H9 (cell line): ENCODE data around the gene CFAP99. TPM values are rescaled to one million over a fixed set of nuclear protein-coding genes. Genes with fewer than 3 reads are reported as not detected.

Experiments
- DNase-seq: peaks from one replicate; pipeline ENCODE4 v3.0.0-alpha.2; 2017
- H2AFZ ChIP-seq: one replicate; pipeline ENCODE4 v1.6.1; 2013; ENCODE audit warnings: mild to moderate bottlenecking, low read length, control low read depth, moderate library complexity
- H2AK5ac ChIP-seq: 2 replicates; pipeline ENCODE4 v1.6.1; 2013; ENCODE audit warnings: low read length, control low read depth, mixed read lengths; ENCODE audit not compliant: insufficient read length
- H2BK120ac ChIP-seq: one replicate; pipeline ENCODE4 v1.6.1; 2013; ENCODE audit warnings: low read depth, mild to moderate bottlenecking, low read length, control low read depth, inconsistent platforms; ENCODE audit not compliant: poor library complexity, severe bottlenecking
- H2BK12ac ChIP-seq: 2 replicates; pipeline ENCODE4 v1.6.1; 2013; ENCODE audit warnings: low read length, control low read depth, mixed read lengths, low read depth; ENCODE audit not compliant: insufficient read length
- H2BK15ac ChIP-seq: 2 replicates; pipeline ENCODE4 v1.6.1; 2013; ENCODE audit warnings: low read depth, low read length, control low read depth
- H2BK20ac ChIP-seq: one replicate; pipeline ENCODE4 v1.6.1; 2013; ENCODE audit warnings: low read depth, mild to moderate bottlenecking, low read length, control low read depth, inconsistent platforms; ENCODE audit not compliant: poor library complexity, severe bottlenecking
- H2BK5ac ChIP-seq: 2 replicates; pipeline ENCODE4 v1.6.1; 2013; ENCODE audit warnings: low read length, control low read depth, mixed read lengths; ENCODE audit not compliant: insufficient read length
- H3K14ac ChIP-seq: 2 replicates; pipeline ENCODE4 v1.6.1; 2013; ENCODE audit warnings: low read length, control low read depth; ENCODE audit not compliant: insufficient read depth
- H3K18ac ChIP-seq: 2 replicates; pipeline ENCODE4 v1.6.1; 2013; ENCODE audit warnings: low read depth, mild to moderate bottlenecking, mixed read lengths, low read length, control low read depth; ENCODE audit not compliant: insufficient read length
- H3K23ac ChIP-seq: 2 replicates; pipeline ENCODE4 v1.6.1; 2013; ENCODE audit warnings: low read length, control low read depth, mixed read lengths, low read depth; ENCODE audit not compliant: insufficient read length
- H3K23me2 ChIP-seq: 2 replicates; pipeline ENCODE4 v1.6.1; 2013; ENCODE audit warnings: low read depth, mild to moderate bottlenecking, mixed read lengths, low read length, control low read depth; ENCODE audit not compliant: insufficient read length, poor library complexity, severe bottlenecking
- H3K27ac ChIP-seq: 2 replicates; pipeline ENCODE4 v1.5.1; 2013; ENCODE audit warnings: low read length, control low read depth, mixed read lengths, low read depth; ENCODE audit not compliant: insufficient read length
- H3K27me3 ChIP-seq: 2 replicates; pipeline ENCODE4 v1.6.1; 2013; ENCODE audit warnings: low read length, control low read depth, inconsistent platforms; ENCODE audit not compliant: insufficient read depth
- H3K4ac ChIP-seq: 2 replicates; pipeline ENCODE4 v1.6.1; 2013; ENCODE audit warnings: low read depth, mild to moderate bottlenecking, control low read depth, inconsistent platforms, low read length, moderate library complexity
- H3K4me1 ChIP-seq: 2 replicates; pipeline ENCODE4 v1.6.1; 2013; ENCODE audit warnings: low read length, control low read depth, inconsistent platforms; ENCODE audit not compliant: insufficient read depth
- H3K4me2 ChIP-seq: 2 replicates; pipeline ENCODE4 v1.6.1; 2013; ENCODE audit warnings: low read length, control low read depth, mixed read lengths; ENCODE audit not compliant: insufficient read length, insufficient read depth
- H3K56ac ChIP-seq: 2 replicates; pipeline ENCODE4 v1.6.1; 2013; ENCODE audit warnings: low read depth, mild to moderate bottlenecking, mixed read lengths, low read length, control low read depth; ENCODE audit not compliant: insufficient read length
- H3K79me1 ChIP-seq: 2 replicates; pipeline ENCODE4 v1.6.1; 2013; ENCODE audit warnings: low read depth, mild to moderate bottlenecking, moderate library complexity, low read length, control low read depth, inconsistent platforms; ENCODE audit not compliant: insufficient read depth, poor library complexity, severe bottlenecking
- H3K79me2 ChIP-seq: 2 replicates; pipeline ENCODE4 v1.6.1; 2013; ENCODE audit warnings: low read length, control low read depth, inconsistent platforms; ENCODE audit not compliant: insufficient read depth
- H3K9ac ChIP-seq: 2 replicates; pipeline ENCODE4 v1.6.1; 2013; ENCODE audit warnings: low read length, control low read depth, mixed read lengths; ENCODE audit not compliant: insufficient read length; ENCODE audit errors: extremely low read depth
- H3K9me3 ChIP-seq: one replicate; pipeline ENCODE4 v1.6.1; 2013; ENCODE audit warnings: low read depth, low read length, inconsistent platforms; ENCODE audit not compliant: control insufficient read depth
- H3T11ph ChIP-seq: one replicate; pipeline ENCODE4 v1.6.1; 2013; ENCODE audit warnings: mild to moderate bottlenecking, low read length, control low read depth, inconsistent platforms
- H4K20me1 ChIP-seq: one replicate; pipeline ENCODE4 v1.6.1; 2013; ENCODE audit not compliant: control insufficient read depth, insufficient read length, insufficient read depth
- H4K5ac ChIP-seq: 2 replicates; pipeline ENCODE4 v1.6.1; 2013; ENCODE audit warnings: low read depth, mild to moderate bottlenecking, mixed read lengths, low read length, control low read depth; ENCODE audit not compliant: insufficient read length
- H4K8ac ChIP-seq: replicated peaks from 2 replicates; pipeline ENCODE4 v1.6.1; 2013; ENCODE audit warnings: low read length, control low read depth, mixed read lengths, low read depth; ENCODE audit not compliant: insufficient read length
- H4K91ac ChIP-seq: 2 replicates; pipeline ENCODE4 v1.6.1; 2013; ENCODE audit warnings: low read depth, mild to moderate bottlenecking, moderate library complexity, mixed read lengths, low read length, control low read depth; ENCODE audit not compliant: insufficient read length
- H3K27ac Mint-ChIP-seq, 3 experiments: 2 replicates in 2 of 3; 3 replicates in 1 of 3; pipeline ENCODE4 v1.8.0; 2020 to 2021; ENCODE audit warnings: mixed read lengths in 3 of 3, mild to moderate bottlenecking in 1 of 3, moderate library complexity in 1 of 3
- H3K27me3 Mint-ChIP-seq: 2 replicates; pipeline ENCODE4 v1.8.0; 2021; ENCODE audit warnings: low read depth, mild to moderate bottlenecking, moderate library complexity, mixed read lengths
- H3K36me3 Mint-ChIP-seq, 3 experiments: 2 replicates in 2 of 3; 3 replicates in 1 of 3; pipeline ENCODE4 v1.8.0; 2020 to 2021; ENCODE audit warnings: low read depth in 3 of 3, mixed read lengths in 3 of 3; ENCODE audit not compliant: insufficient read depth in 1 of 3
- H3K4me1 Mint-ChIP-seq, 2 experiments: 2 replicates each; pipeline ENCODE4 v1.8.0; 2020; ENCODE audit warnings: mixed read lengths in 2 of 2
- H3K4me3 Mint-ChIP-seq, 2 experiments: 2 replicates in 1 of 2; 3 replicates in 1 of 2; pipeline ENCODE4 v1.8.0; 2020 to 2021; ENCODE audit warnings: mild to moderate bottlenecking in 2 of 2, mixed read lengths in 2 of 2, moderate library complexity in 1 of 2
- H3K9me3 Mint-ChIP-seq, 2 experiments: 2 replicates in 1 of 2; 3 replicates in 1 of 2; pipeline ENCODE4 v1.8.0; 2020; ENCODE audit warnings: mild to moderate bottlenecking in 2 of 2, mixed read lengths in 2 of 2, moderate library complexity in 1 of 2
- CTCF ChIP-seq: fragments of 200-600 bp; sonication (generic); conservative IDR thresholded peaks from 3 replicates; pipeline ENCODE4 v1.8.0; 2021; ENCODE audit warnings: antibody characterized with exemption, mild to moderate bottlenecking
- WGBS: extraction: QIAGEN DNeasy Blood & Tissue Kit; methylation state at CpG from one replicate; pipeline ENCODE4 v1.1.7; 2013; ENCODE audit warnings: missing lambda C conversion rate, low lambda C conversion rate, mixed read lengths; ENCODE audit not compliant: insufficient read length; ENCODE audit errors: extremely low coverage; 5-methylcytosine and 5-hydroxymethylcytosine counted together
- total RNA-seq: library from RNA; stranded (reverse); gene quantifications from 2 replicates; pipeline ENCODE4 v1.2.1, GENCODE V29; 2021

CFAP99 gene
- total RNA-seq, 1 experiment from 2014 or later, result 0.35 TPM

- H3K23me2 ChIP-seq, result no peaks in the 10 kb centered on the region
- H3K79me1 ChIP-seq, result no peaks in the 10 kb centered on the region
- H3K9me3 ChIP-seq, result no peaks in the 10 kb centered on the region
- no peak overlapping the region; the same call in 1 of the 2 replicates for H3K14ac ChIP-seq
- no peak overlapping the region for H2BK12ac ChIP-seq
- WGBS, result no CpG with 5 or more reads among the region's 27 CpGs
- Mint-ChIP-seq H3K36me3 (no peaks in the 10 kb centered on the region), H3K4me3 (no peak overlapping the region), H3K4me1 (peaks cover 0 to 2% of the 10 kb centered on the region in 2 experiments; a peak in 3 of 4 replicates), H3K27ac (no peak overlapping the region; a peak in 1 of 7 replicates), H3K9me3 (no peaks in the 10 kb centered on the region), H3K27me3 (peaks cover 7% of the 10 kb centered on the region)
- H2BK20ac ChIP-seq, result no peak overlapping the region
- no peak overlapping the region for H2BK5ac ChIP-seq
- no peak overlapping the region for H2AK5ac ChIP-seq
- no peak overlapping the region for H4K5ac ChIP-seq
- no peak for TF ChIP-seq CTCF
- H3K79me2 ChIP-seq, result no peaks in the 10 kb centered on the region
- H2BK120ac ChIP-seq, result no peak overlapping the region
- H4K91ac ChIP-seq, result no peak overlapping the region
- no peak overlapping the region for H3K27ac ChIP-seq
- H2BK15ac ChIP-seq, result no peak overlapping the region
- no peak overlapping the region for H3K9ac ChIP-seq
- H2AFZ ChIP-seq, result no peak overlapping the region
- no peak overlapping the region for H3K4ac ChIP-seq
- no peaks in the 10 kb centered on the region for H3K27me3 ChIP-seq
- H3T11ph ChIP-seq, result no peak overlapping the region
- H3K18ac ChIP-seq, result no peak overlapping the region
- H3K23ac ChIP-seq, result no peak overlapping the region
- no peaks in the 10 kb centered on the region for H4K20me1 ChIP-seq
- H3K56ac ChIP-seq, result no peak overlapping the region
- no peak for DNase-seq
- no peak overlapping the region for H4K8ac ChIP-seq
- no peak overlapping the region for H3K4me2 ChIP-seq
- no peaks in the 10 kb centered on the region; the same call in 1 of the 2 replicates for H3K4me1 ChIP-seq
Measured at GRCh38 chr4:2449511-2450392, 31.0 kb downstream of the CFAP99 start.
